ENCODE measurements around the gene HPCAL1. TPM values are rescaled to one million over a fixed set of nuclear protein-coding genes. Genes with fewer than 3 reads are reported as not detected.

HPCAL1 gene
- total and polyA plus RNA-seq, 2 experiments from 2014 or later, result 58.9 to 65.4 TPM

- Histone ChIP-seq H3K4me3 (no peak overlapping the region), H2AFZ (no peak overlapping the region), H3K27ac (no peak overlapping the region), H3K9me2 (ENCODE audit: insufficient read depth) (no peaks in the 10 kb centered on the region), H3K27me3 (replicated peaks; ENCODE audit: insufficient read depth) (no peaks in the 10 kb centered on the region), H3K79me2 (ENCODE audit: insufficient read depth) (peaks cover 6% of the 10 kb centered on the region), H3K36me3 (ENCODE audit: low read depth) (no peaks in the 10 kb centered on the region), H3F3A (ENCODE audit: insufficient read depth) (no peaks in the 10 kb centered on the region), H3K4me2 (ENCODE audit: unreplicated experiment) (no peak overlapping the region), H3K4me1 (ENCODE audit: insufficient read depth) (no peaks in the 10 kb centered on the region), H3K9me3 (ENCODE audit: low read depth) (no peaks in the 10 kb centered on the region), H3K9ac (no peak overlapping the region), H4K20me1 (ENCODE audit: insufficient read depth) (no peaks in the 10 kb centered on the region)
- in situ Hi-C loops (cut with MboI), result no loop called here
- TF ChIP-seq EZH2phosphoT487 (IDR thresholded peaks at IDR 0.05; ENCODE audit: insufficient read depth, low read depth) (no peak), EZH2 (IDR thresholded peaks at IDR 0.05; ENCODE audit: insufficient read depth, poor library complexity, severe bottlenecking) (no peak)
- DNase-seq, result no peak
- 88 to 89% methylated on average over 12 of the region's 12 CpGs for WGBS, 2 experiments (ENCODE audit: low coverage in 1 of 2, low lambda C conversion rate in 2 of 2, missing lambda C conversion rate in 2 of 2)
Measured at GRCh38 chr2:10365412-10365811, 62.7 kb downstream of the HPCAL1 start.

GRCh38 chr2:10366601-10367270, 64.0 kb downstream of the HPCAL1 start:
- Histone ChIP-seq H3K9me2 (ENCODE audit: insufficient read depth) (no peaks in the 10 kb centered on the region), H2AFZ (no peak overlapping the region), H3K4me2 (ENCODE audit: unreplicated experiment) (no peak overlapping the region), H3K36me3 (ENCODE audit: low read depth) (no peaks in the 10 kb centered on the region), H3K27ac (no peak overlapping the region), H3K4me3 (no peak overlapping the region), H3K9ac (no peak overlapping the region), H4K20me1 (ENCODE audit: insufficient read depth) (no peaks in the 10 kb centered on the region), H3K4me1 (ENCODE audit: insufficient read depth) (no peaks in the 10 kb centered on the region), H3K79me2 (ENCODE audit: insufficient read depth) (peaks cover 6% of the 10 kb centered on the region; the same call in 1 of the 2 replicates), H3K9me3 (ENCODE audit: low read depth) (no peaks in the 10 kb centered on the region), H3K27me3 (replicated peaks; ENCODE audit: insufficient read depth) (no peaks in the 10 kb centered on the region), H3F3A (ENCODE audit: insufficient read depth) (no peaks in the 10 kb centered on the region)
- no peak for DNase-seq
- in situ Hi-C loops (cut with MboI), result no loop called here
- no peak for TF ChIP-seq EZH2phosphoT487 (IDR thresholded peaks at IDR 0.05; ENCODE audit: insufficient read depth, low read depth)
- TF ChIP-seq EZH2 (IDR thresholded peaks at IDR 0.05; ENCODE audit: insufficient read depth, poor library complexity, severe bottlenecking), result no peak
- 87 to 89% methylated on average over 15 of the region's 15 CpGs for WGBS, 2 experiments (ENCODE audit: low coverage in 1 of 2, low lambda C conversion rate in 2 of 2, missing lambda C conversion rate in 2 of 2)

GRCh38 chr2:10367472-10368439, 65.1 kb downstream of the HPCAL1 start:
- no peaks in the 10 kb centered on the region for H3F3A ChIP-seq (ENCODE audit: insufficient read depth)
- no peak overlapping the region for H2AFZ ChIP-seq
- H3K4me3 ChIP-seq, result no peak overlapping the region
- H3K4me2 ChIP-seq (ENCODE audit: unreplicated experiment), result no peak overlapping the region
- H3K36me3 ChIP-seq (ENCODE audit: low read depth), result no peaks in the 10 kb centered on the region
- H3K27me3 ChIP-seq (replicated peaks; ENCODE audit: insufficient read depth), result no peaks in the 10 kb centered on the region
- no peak overlapping the region for H3K9ac ChIP-seq
- DNase-seq, result no peak
- TF ChIP-seq EZH2 (IDR thresholded peaks at IDR 0.05; ENCODE audit: insufficient read depth, poor library complexity, severe bottlenecking) (no peak), EZH2phosphoT487 (IDR thresholded peaks at IDR 0.05; ENCODE audit: insufficient read depth, low read depth) (no peak)
- H4K20me1 ChIP-seq (ENCODE audit: insufficient read depth), result no peaks in the 10 kb centered on the region
- no peaks in the 10 kb centered on the region for H3K9me2 ChIP-seq (ENCODE audit: insufficient read depth)
- peaks cover 6% of the 10 kb centered on the region; the same call in 1 of the 2 replicates for H3K79me2 ChIP-seq (ENCODE audit: insufficient read depth)
- in situ Hi-C loops (cut with MboI), result no loop called here
- no peaks in the 10 kb centered on the region for H3K9me3 ChIP-seq (ENCODE audit: low read depth)
- no peak overlapping the region for H3K27ac ChIP-seq
- WGBS, 2 experiments (ENCODE audit: low coverage in 1 of 2, low lambda C conversion rate in 2 of 2, missing lambda C conversion rate in 2 of 2), result 92% methylated on average over 16 of the region's 16 CpGs
- no peaks in the 10 kb centered on the region for H3K4me1 ChIP-seq (ENCODE audit: insufficient read depth)

GRCh38 chr2:10368491-10369231, 66.0 kb downstream of the HPCAL1 start:
- Histone ChIP-seq H3K27me3 (replicated peaks; ENCODE audit: insufficient read depth) (no peaks in the 10 kb centered on the region), H3K27ac (no peak overlapping the region), H3K36me3 (ENCODE audit: low read depth) (no peaks in the 10 kb centered on the region), H3F3A (ENCODE audit: insufficient read depth) (no peaks in the 10 kb centered on the region), H4K20me1 (ENCODE audit: insufficient read depth) (no peaks in the 10 kb centered on the region), H3K9ac (no peak overlapping the region), H3K79me2 (ENCODE audit: insufficient read depth) (peaks cover 6% of the 10 kb centered on the region; the same call in 1 of the 2 replicates), H2AFZ (no peak overlapping the region), H3K4me3 (no peak overlapping the region), H3K4me2 (ENCODE audit: unreplicated experiment) (no peak overlapping the region), H3K9me3 (ENCODE audit: low read depth) (no peaks in the 10 kb centered on the region), H3K9me2 (ENCODE audit: insufficient read depth) (no peaks in the 10 kb centered on the region), H3K4me1 (ENCODE audit: insufficient read depth) (no peaks in the 10 kb centered on the region)
- no peak for TF ChIP-seq EZH2phosphoT487 (IDR thresholded peaks at IDR 0.05; ENCODE audit: insufficient read depth, low read depth)
- no peak for TF ChIP-seq EZH2 (IDR thresholded peaks at IDR 0.05; ENCODE audit: insufficient read depth, poor library complexity, severe bottlenecking)
- 92% methylated on average over 24 of the region's 24 CpGs for WGBS, 2 experiments (ENCODE audit: low coverage in 1 of 2, low lambda C conversion rate in 2 of 2, missing lambda C conversion rate in 2 of 2)
- DNase-seq, result no peak
- in situ Hi-C loops (cut with MboI), result no loop called here
